GM23248 (cell line): Measurements from ENCODE around the gene P4HA3. TPM values are rescaled to one million over a fixed set of nuclear protein-coding genes. Genes with fewer than 3 reads are reported as not detected.

Experiments
- DNase-seq: peaks from one replicate; pipeline ENCODE4 v3.0.0-alpha.2; 2015
- H2AFZ ChIP-seq: fragments of 200-600 bp; sonication (generic); 2 replicates; pipeline ENCODE4 v1.6.1; 2016; ENCODE audit warnings: antibody characterized with exemption
- H3F3A ChIP-seq: fragments of 200-600 bp; sonication (generic); 2 replicates; pipeline ENCODE4 v1.6.1; 2016; ENCODE audit warnings: mild to moderate bottlenecking, antibody characterized with exemption, mixed run types; ENCODE audit not compliant: insufficient read depth
- H3K27ac ChIP-seq: fragments of 200-600 bp; sonication (generic); 2 replicates; pipeline ENCODE4 v1.5.1; 2016; ENCODE audit warnings: mild to moderate bottlenecking
- H3K27me3 ChIP-seq: fragments of 200-600 bp; sonication (generic); replicated peaks from 2 replicates; pipeline ENCODE4 v1.6.1; 2016; ENCODE audit warnings: mild to moderate bottlenecking; ENCODE audit not compliant: insufficient read depth
- H3K36me3 ChIP-seq: fragments of 200-600 bp; sonication (generic); 2 replicates; pipeline ENCODE4 v1.6.1; 2016; ENCODE audit warnings: low read depth, mild to moderate bottlenecking
- H3K4me1 ChIP-seq: fragments of 200-600 bp; sonication (generic); 2 replicates; pipeline ENCODE4 v1.6.1; 2016; ENCODE audit warnings: mild to moderate bottlenecking; ENCODE audit not compliant: insufficient read depth
- H3K4me2 ChIP-seq: fragments of 200-600 bp; sonication (generic); one replicate; pipeline ENCODE4 v1.6.1; 2016; ENCODE audit warnings: mild to moderate bottlenecking; ENCODE audit not compliant: unreplicated experiment
- H3K4me3 ChIP-seq: fragments of 200-600 bp; sonication (generic); 2 replicates; pipeline ENCODE4 v1.5.1; 2016; ENCODE audit warnings: mild to moderate bottlenecking
- H3K79me2 ChIP-seq: fragments of 200-600 bp; sonication (generic); 2 replicates; pipeline ENCODE4 v1.6.1; 2016; ENCODE audit warnings: mild to moderate bottlenecking; ENCODE audit not compliant: insufficient read depth
- H3K9ac ChIP-seq: fragments of 200-600 bp; sonication (generic); 2 replicates; pipeline ENCODE4 v1.6.1; 2016; ENCODE audit warnings: mild to moderate bottlenecking
- H3K9me2 ChIP-seq: fragments of 200-600 bp; sonication (generic); 2 replicates; pipeline ENCODE4 v1.6.1; 2016; ENCODE audit warnings: mixed run types, mild to moderate bottlenecking, moderate library complexity; ENCODE audit not compliant: insufficient read depth
- H3K9me3 ChIP-seq: fragments of 200-600 bp; sonication (generic); one replicate; pipeline ENCODE4 v1.6.1; 2017; ENCODE audit warnings: low read depth
- H4K20me1 ChIP-seq: fragments of 200-600 bp; sonication (generic); 2 replicates; pipeline ENCODE4 v1.6.0; 2016; ENCODE audit not compliant: insufficient read depth
- EZH2 ChIP-seq: fragments of 200-600 bp; sonication (generic); IDR thresholded peaks from 2 replicates; pipeline ENCODE4 v1.6.1; 2018; ENCODE audit warnings: antibody characterized with exemption, mild to moderate bottlenecking; ENCODE audit not compliant: insufficient read depth, poor library complexity, severe bottlenecking
- EZH2phosphoT487 ChIP-seq: fragments of 200-600 bp; sonication (generic); IDR thresholded peaks from 2 replicates; pipeline ENCODE4 v1.6.1; 2018; ENCODE audit warnings: antibody characterized with exemption, moderate library complexity, mild to moderate bottlenecking, low read depth; ENCODE audit not compliant: insufficient read depth
- WGBS, 2 experiments: methylation state at CpG; one replicate each; pipeline ENCODE4 v1.1.6; 2015 to 2017; ENCODE audit warnings: low lambda C conversion rate in 2 of 2, low coverage in 1 of 2; ENCODE audit errors: missing lambda C conversion rate in 2 of 2; 5-methylcytosine and 5-hydroxymethylcytosine counted together
- in situ Hi-C: fragments of 300-500 bp; cut with MboI; formaldehyde crosslinking; loops from 2 replicates; pipeline ENCODE4 v1.15.0; 2020
- polyA plus RNA-seq: library from polyadenylated mRNA; unstranded; fragments of >200 nt; fragmentation: Nextera tagmentation; extraction: Ambion mirVana; gene quantifications from 2 replicates; pipeline ENCODE4 v1.2.1, GENCODE V29; 2016
- total RNA-seq: library from RNA; depleted of rRNA; stranded (reverse); fragments of >200 nt; shearing (Covaris generic); gene quantifications from 2 replicates; pipeline ENCODE4 v1.2.3, GENCODE V29; 2014; rRNA removed

P4HA3 gene
- total RNA-seq (24.3 and 26.4 TPM in 2 replicates), polyA plus RNA-seq (30.6 and 34.8 TPM in 2 replicates)

GRCh38 chr11:74311352-74311926, at the start of gene P4HA3:
Gene P4HA3 (minus strand): TSS chr11:74311640. CDS start chr11:74311611, 29 bp downstream.
- in situ Hi-C loops: no loop called here
- TF ChIP-seq EZH2: no peak
- TF ChIP-seq EZH2phosphoT487: no peak
- Histone ChIP-seq H3K27me3 (no peaks in the 10 kb centered on the region), H2AFZ (peak within 1 kb of the TSS; percentile 91), H3K36me3 (no peaks in the 10 kb centered on the region), H3K9me2 (no peaks in the 10 kb centered on the region), H3F3A (peaks cover 11% of the 10 kb centered on the region), H3K9me3 (no peaks in the 10 kb centered on the region), H3K4me3 (peak within 1 kb of the TSS; percentile 80), H3K9ac (peak within 1 kb of the TSS; percentile 80), H4K20me1 (no peaks in the 10 kb centered on the region), H3K27ac (no peak within 1 kb of the TSS), H3K4me2 (peak within 1 kb of the TSS; percentile 79), H3K4me1 (0 out of 2 replicates have a peak, but pooled peaks cover 12% of the 10 kb centered on the region), H3K79me2 (peaks cover 49% of the 10 kb centered on the region)
- DNase-seq: peak; percentile 82
- 5 to 8% methylated on average over 33 to 61 of the region's 62 CpGs for WGBS, 2 experiments

- TF ChIP-seq EZH2 (no peak), EZH2phosphoT487 (no peak)
These were observed 46.0 kb upstream of the P4HA3 start for GRCh38 chr11:74357449-74357848.

GRCh38 chr11:74355626-74356025, 44.2 kb upstream of the P4HA3 start:
- no peaks in the 10 kb centered on the region for H3K36me3 ChIP-seq
- DNase-seq: no peak
- no peak overlapping the region for H3K9ac ChIP-seq
- H2AFZ ChIP-seq: no peak overlapping the region
- no peaks in the 10 kb centered on the region for H3K27me3 ChIP-seq
- H3K4me3 ChIP-seq: no peak overlapping the region
- H3K79me2 ChIP-seq: no peaks in the 10 kb centered on the region
- WGBS, 2 experiments: 69 to 70% methylated on average over 2 of the region's 2 CpGs
- no peaks in the 10 kb centered on the region for H4K20me1 ChIP-seq
- no peaks in the 10 kb centered on the region for H3K9me2 ChIP-seq
- no peaks in the 10 kb centered on the region for H3K9me3 ChIP-seq
- no peaks in the 10 kb centered on the region for H3F3A ChIP-seq
- no peak overlapping the region for H3K27ac ChIP-seq
- in situ Hi-C loops: no loop called here
- no peak for TF ChIP-seq EZH2phosphoT487
- TF ChIP-seq EZH2: no peak
- no peak overlapping the region for H3K4me2 ChIP-seq
- H3K4me1 ChIP-seq: no peaks in the 10 kb centered on the region

More at GRCh38 chr11:74357449-74357848, 46.0 kb upstream of the P4HA3 start:
- Histone ChIP-seq H3F3A (no peaks in the 10 kb centered on the region), H3K36me3 (no peaks in the 10 kb centered on the region), H3K4me1 (no peaks in the 10 kb centered on the region), H3K9me3 (no peaks in the 10 kb centered on the region), H3K27me3 (no peaks in the 10 kb centered on the region), H3K4me2 (no peak overlapping the region), H2AFZ (no peak overlapping the region), H3K27ac (no peak overlapping the region), H3K9me2 (no peaks in the 10 kb centered on the region), H3K9ac (no peak overlapping the region), H3K4me3 (no peak overlapping the region), H4K20me1 (no peaks in the 10 kb centered on the region), H3K79me2 (no peaks in the 10 kb centered on the region)
- WGBS, 2 experiments: 93 to 100% methylated on average over 1 of the region's 1 CpG
- DNase-seq: no peak
- in situ Hi-C loops: no loop called here

GRCh38 chr11:74354036-74354435, 42.6 kb upstream of the P4HA3 start:
- H3K9me2 ChIP-seq: no peaks in the 10 kb centered on the region
- no peaks in the 10 kb centered on the region for H3K36me3 ChIP-seq
- no peaks in the 10 kb centered on the region for H3K27me3 ChIP-seq
- H3F3A ChIP-seq: no peaks in the 10 kb centered on the region
- H3K4me3 ChIP-seq: no peak overlapping the region
- in situ Hi-C loops: no loop called here
- H3K27ac ChIP-seq: no peak overlapping the region
- no peaks in the 10 kb centered on the region for H3K79me2 ChIP-seq
- H4K20me1 ChIP-seq: no peaks in the 10 kb centered on the region
- no peaks in the 10 kb centered on the region for H3K4me1 ChIP-seq
- no peak overlapping the region for H3K4me2 ChIP-seq
- H3K9ac ChIP-seq: no peak overlapping the region
- no peak overlapping the region for H2AFZ ChIP-seq
- H3K9me3 ChIP-seq: no peaks in the 10 kb centered on the region
- no peak for TF ChIP-seq EZH2phosphoT487
- no peak for TF ChIP-seq EZH2
- DNase-seq: no peak
- WGBS, 2 experiments: 80 to 86% methylated on average over 3 of the region's 3 CpGs
